Measurements from ENCODE around the gene LDLR. TPM values are rescaled to one million over a fixed set of nuclear protein-coding genes. Genes with fewer than 3 reads are reported as not detected.
"Not testable (repeated sequence)": the region's sequence is repeated elsewhere in the genome, so short reads cannot be mapped to it uniquely, and the experiment has no call there.

The LDLR gene
- total RNA-seq, 1 experiment from 2014 or later: 127 TPM

DNA sequence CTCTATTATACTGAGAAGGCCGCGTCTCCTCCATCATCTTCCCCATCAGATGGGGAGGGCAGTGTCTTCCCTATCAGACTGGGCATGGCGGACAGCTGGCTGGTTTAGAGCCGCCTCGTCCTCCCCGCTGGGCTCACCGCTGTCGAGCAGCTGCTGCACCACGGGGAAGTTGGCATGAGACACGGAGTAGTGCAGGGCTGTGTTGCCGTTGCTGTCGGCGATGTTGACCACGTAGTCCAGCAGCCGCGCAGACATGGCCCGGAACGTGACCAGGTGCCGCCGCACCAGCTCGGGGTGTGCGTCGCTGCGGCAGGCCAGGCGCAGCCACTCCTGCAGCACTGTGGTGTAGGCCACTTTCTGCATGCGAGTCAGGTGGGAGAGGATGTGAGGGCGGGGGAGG is 85.1 kb downstream of the LDLR start:
- ChIA-PET CTCF (interaction anchor here (0.6 kb wide), 1 partner anchor 18 kb away, joined by 3 read pairs; no protein-coding TSS in a partner anchor), POLR2A (no interaction called here)
- intact Hi-C loops (cut with micrococcal nuclease): no loop called here
- Mint-ChIP-seq H3K4me3 (ENCODE audit: unreplicated experiment) (no peak overlapping the region), H3K27ac (ENCODE audit: low read depth, unreplicated experiment) (no peak overlapping the region), H3K36me3 (ENCODE audit: insufficient read depth, unreplicated experiment) (peaks cover 84% of the 10 kb centered on the region), H3K9me3 (ENCODE audit: unreplicated experiment) (no peaks in the 10 kb centered on the region), H3K4me1 (ENCODE audit: insufficient read depth, unreplicated experiment) (no peaks in the 10 kb centered on the region), H3K27me3 (ENCODE audit: insufficient read depth, unreplicated experiment) (no peaks in the 10 kb centered on the region)
- DNase-seq (ENCODE audit: unreplicated experiment): no peak
- TF ChIP-seq, protein P1, sequence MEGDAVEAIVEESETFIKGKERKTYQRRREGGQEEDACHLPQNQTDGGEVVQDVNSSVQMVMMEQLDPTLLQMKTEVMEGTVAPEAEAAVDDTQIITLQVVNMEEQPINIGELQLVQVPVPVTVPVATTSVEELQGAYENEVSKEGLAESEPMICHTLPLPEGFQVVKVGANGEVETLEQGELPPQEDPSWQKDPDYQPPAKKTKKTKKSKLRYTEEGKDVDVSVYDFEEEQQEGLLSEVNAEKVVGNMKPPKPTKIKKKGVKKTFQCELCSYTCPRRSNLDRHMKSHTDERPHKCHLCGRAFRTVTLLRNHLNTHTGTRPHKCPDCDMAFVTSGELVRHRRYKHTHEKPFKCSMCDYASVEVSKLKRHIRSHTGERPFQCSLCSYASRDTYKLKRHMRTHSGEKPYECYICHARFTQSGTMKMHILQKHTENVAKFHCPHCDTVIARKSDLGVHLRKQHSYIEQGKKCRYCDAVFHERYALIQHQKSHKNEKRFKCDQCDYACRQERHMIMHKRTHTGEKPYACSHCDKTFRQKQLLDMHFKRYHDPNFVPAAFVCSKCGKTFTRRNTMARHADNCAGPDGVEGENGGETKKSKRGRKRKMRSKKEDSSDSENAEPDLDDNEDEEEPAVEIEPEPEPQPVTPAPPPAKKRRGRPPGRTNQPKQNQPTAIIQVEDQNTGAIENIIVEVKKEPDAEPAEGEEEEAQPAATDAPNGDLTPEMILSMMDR (IDR thresholded peaks at IDR 0.05; ENCODE audit: unreplicated experiment): no peak
- no TSS peak for BruUV-seq (replicated peaks)

GRCh38 chr19:11175920-11176319 is 86.7 kb downstream of the LDLR start:
- no peaks in the 10 kb centered on the region for H3K9me3 Mint-ChIP-seq (ENCODE audit: unreplicated experiment)
- peaks cover 82% of the 10 kb centered on the region for H3K36me3 Mint-ChIP-seq (ENCODE audit: insufficient read depth, unreplicated experiment)
- no peak overlapping the region for H3K27ac Mint-ChIP-seq (ENCODE audit: low read depth, unreplicated experiment)
- TF ChIP-seq, protein P1 (IDR thresholded peaks at IDR 0.05; ENCODE audit: unreplicated experiment): no peak
- no peak overlapping the region for H3K4me3 Mint-ChIP-seq (ENCODE audit: unreplicated experiment)
- ChIA-PET POLR2A (no interaction called here), CTCF (no interaction called here)
- H3K27me3 Mint-ChIP-seq (ENCODE audit: insufficient read depth, unreplicated experiment): no peaks in the 10 kb centered on the region
- intact Hi-C loops (cut with micrococcal nuclease): no loop called here
- H3K4me1 Mint-ChIP-seq (ENCODE audit: insufficient read depth, unreplicated experiment): no peaks in the 10 kb centered on the region
- no peak for DNase-seq (ENCODE audit: unreplicated experiment)
- no TSS peak for BruUV-seq (replicated peaks)

DNA sequence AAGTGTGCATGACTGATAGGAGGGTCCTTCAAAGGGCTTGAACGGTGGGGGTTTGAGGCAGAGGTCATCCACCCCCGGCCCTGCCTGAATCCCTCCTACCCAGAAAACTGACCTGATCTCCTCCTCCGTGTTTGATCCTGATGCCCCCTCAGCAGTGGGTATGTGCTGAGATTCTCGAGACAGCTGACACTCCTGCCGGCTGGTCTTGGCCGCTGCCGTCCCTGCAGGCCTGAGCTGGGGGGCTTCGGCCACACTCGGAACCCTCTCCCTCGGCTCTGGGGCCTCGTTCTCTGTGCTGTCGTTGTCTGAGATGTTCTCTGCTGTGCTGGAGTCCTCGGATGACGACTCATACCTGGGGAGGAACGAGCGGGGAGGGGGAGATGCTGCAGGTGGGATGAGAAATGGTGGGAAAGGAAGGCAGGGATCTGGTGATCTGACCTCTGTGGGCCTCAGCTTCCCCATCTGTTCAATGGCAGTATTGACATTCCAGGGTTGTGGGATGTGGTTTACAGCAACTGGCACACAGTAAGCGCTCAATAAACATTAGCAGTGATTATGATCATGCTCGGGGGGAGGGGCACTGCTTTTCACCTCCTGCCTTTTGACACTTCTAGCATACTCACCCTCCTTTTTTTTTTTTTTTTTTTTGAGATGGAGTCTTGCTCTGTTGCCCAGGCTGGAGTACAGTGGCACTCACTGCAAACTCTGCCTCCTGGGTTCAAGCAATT is 87.4 kb downstream of the LDLR start:
- intact Hi-C loops (cut with micrococcal nuclease): no loop called here
- Mint-ChIP-seq H3K4me1 (ENCODE audit: insufficient read depth, unreplicated experiment) (peaks cover 4% of the 10 kb centered on the region), H3K36me3 (ENCODE audit: insufficient read depth, unreplicated experiment) (peaks cover 84% of the 10 kb centered on the region), H3K27ac (ENCODE audit: low read depth, unreplicated experiment) (no peak overlapping the region), H3K27me3 (ENCODE audit: insufficient read depth, unreplicated experiment) (no peaks in the 10 kb centered on the region), H3K9me3 (ENCODE audit: unreplicated experiment) (no peaks in the 10 kb centered on the region), H3K4me3 (ENCODE audit: unreplicated experiment) (no peak overlapping the region)
- BruUV-seq (replicated peaks): no TSS peak
- TF ChIP-seq, protein P1 (IDR thresholded peaks at IDR 0.05; ENCODE audit: unreplicated experiment): no peak
- POLR2A ChIA-PET: no interaction called here
- no peak for DNase-seq (ENCODE audit: unreplicated experiment)
- CTCF ChIA-PET: no interaction called here

DNA sequence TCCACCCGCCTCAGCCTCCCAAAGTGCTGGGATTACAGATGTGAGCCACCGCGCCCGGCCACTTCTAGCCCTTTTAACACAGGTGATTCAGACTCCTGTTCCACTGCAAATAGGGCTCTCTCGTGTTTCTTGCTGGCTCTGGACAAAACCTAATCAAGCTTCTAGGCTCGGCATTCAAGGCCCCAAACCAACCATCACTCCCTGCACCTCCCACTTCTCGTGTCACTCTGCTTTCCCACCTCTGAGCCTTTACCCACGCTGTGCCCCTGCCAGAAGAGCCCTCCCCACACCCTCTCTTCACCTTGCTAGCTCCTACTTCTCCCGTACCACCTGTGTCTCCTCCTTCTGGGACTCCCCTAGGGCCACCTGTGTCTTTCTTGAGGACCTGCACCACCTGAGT is 88.3 kb downstream of the LDLR start:
- intact Hi-C loops (cut with micrococcal nuclease): no loop called here
- Mint-ChIP-seq H3K9me3 (ENCODE audit: unreplicated experiment) (no peaks in the 10 kb centered on the region), H3K36me3 (ENCODE audit: insufficient read depth, unreplicated experiment) (peaks cover 80% of the 10 kb centered on the region), H3K27ac (ENCODE audit: low read depth, unreplicated experiment) (peak overlapping the region; percentile 8), H3K4me1 (ENCODE audit: insufficient read depth, unreplicated experiment) (peaks cover 4% of the 10 kb centered on the region), H3K27me3 (ENCODE audit: insufficient read depth, unreplicated experiment) (no peaks in the 10 kb centered on the region), H3K4me3 (ENCODE audit: unreplicated experiment) (no peak overlapping the region)
- BruUV-seq (replicated peaks): no TSS peak
- ChIA-PET POLR2A (interaction anchor here (0.9 kb wide), 1 partner anchor 12 kb away, joined by 3 read pairs; no protein-coding TSS in a partner anchor), CTCF (interaction anchor here (1.4 kb wide), 1 partner anchor 39 kb away, joined by 4 read pairs; no protein-coding TSS in a partner anchor)
- TF ChIP-seq, protein P1 (IDR thresholded peaks at IDR 0.05; ENCODE audit: unreplicated experiment): no peak
- DNase-seq (ENCODE audit: unreplicated experiment): no peak

DNA sequence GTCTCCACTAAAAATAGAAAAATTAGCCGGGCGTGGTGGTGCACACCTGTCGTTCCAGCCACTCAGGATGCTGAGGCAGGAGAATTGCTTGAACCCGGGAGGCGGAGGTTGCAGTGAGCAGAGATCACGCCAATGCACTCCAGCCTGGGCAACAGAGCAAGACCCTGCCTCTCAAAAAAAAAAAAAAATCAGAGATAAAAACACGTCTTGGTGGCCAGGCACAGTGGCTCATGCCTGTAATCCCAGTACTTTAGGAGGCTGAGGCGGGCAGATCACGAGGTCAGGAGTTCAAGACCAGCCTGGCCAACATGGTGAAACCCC is 89.8 kb downstream of the LDLR start:
- H3K4me3 Mint-ChIP-seq (ENCODE audit: unreplicated experiment); H3K4me1 Mint-ChIP-seq (ENCODE audit: insufficient read depth, unreplicated experiment); H3K9me3 Mint-ChIP-seq (ENCODE audit: unreplicated experiment); H3K27ac Mint-ChIP-seq (ENCODE audit: low read depth, unreplicated experiment); POLR2A ChIA-PET; DNase-seq (ENCODE audit: unreplicated experiment); intact Hi-C loops (cut with micrococcal nuclease); H3K27me3 Mint-ChIP-seq (ENCODE audit: insufficient read depth, unreplicated experiment); BruUV-seq (replicated peaks): not testable (repeated sequence)
- CTCF ChIA-PET: interaction anchor here (0.6 to 1.4 kb wide), 2 partner anchors 9 to 41 kb away, joined by 4 read pairs; no protein-coding TSS in a partner anchor
- H3K36me3 Mint-ChIP-seq (ENCODE audit: insufficient read depth, unreplicated experiment): peaks cover 78% of the 10 kb centered on the region

Measured in MCF 10A (cell line).